Measurements from ENCODE around the gene ATP6V1E1.
"Not testable (repeated sequence)": the region's sequence is repeated elsewhere in the genome, so short reads cannot be mapped to it uniquely, and the experiment has no call there.

ATP6V1E1 gene

DNA sequence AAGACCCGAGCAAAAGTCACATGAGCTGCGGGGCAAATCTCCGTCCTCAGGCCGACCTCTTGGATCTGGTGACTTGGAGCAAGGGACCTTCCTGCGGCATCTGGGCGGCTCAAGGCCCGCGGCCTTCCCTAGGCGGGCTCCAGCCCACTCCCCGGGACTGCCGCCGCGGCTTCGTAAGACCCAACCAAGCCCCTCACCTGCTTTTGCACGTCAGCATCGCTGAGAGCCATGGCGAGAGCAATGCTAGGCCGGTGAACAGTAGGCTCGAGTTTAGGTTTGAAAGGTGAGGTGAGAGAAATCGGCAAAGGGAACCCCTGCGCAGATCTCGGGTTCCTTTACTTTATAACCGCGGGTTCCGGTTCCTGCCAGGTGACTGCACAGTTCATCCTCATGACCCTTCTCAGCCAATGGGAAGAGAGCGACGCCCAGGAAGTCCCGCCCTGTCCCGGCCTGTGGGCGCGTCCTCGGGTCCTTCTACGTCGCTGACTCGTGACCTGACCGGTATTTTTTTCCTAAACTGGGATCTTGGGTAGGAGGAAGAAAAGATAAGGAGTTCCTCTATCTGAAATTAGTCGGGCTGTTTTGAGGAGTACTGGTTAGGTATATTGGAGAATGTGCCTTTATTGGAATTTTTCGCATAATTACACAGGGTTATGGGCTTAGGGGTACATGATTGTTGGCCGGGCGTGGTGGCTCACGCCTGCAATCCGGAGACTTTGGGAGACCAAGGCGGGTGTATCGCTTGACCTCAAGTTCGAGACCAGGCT lies at the start of gene ATP6V1E1:
Gene ATP6V1E1, minus strand, starts transcription at position 344 of the 767 bp plus-strand sequence. Its CDS starts 114 bp downstream, at position 230.
- DNase-seq (ENCODE audit: low read depth), result peak; percentile 95

DNA sequence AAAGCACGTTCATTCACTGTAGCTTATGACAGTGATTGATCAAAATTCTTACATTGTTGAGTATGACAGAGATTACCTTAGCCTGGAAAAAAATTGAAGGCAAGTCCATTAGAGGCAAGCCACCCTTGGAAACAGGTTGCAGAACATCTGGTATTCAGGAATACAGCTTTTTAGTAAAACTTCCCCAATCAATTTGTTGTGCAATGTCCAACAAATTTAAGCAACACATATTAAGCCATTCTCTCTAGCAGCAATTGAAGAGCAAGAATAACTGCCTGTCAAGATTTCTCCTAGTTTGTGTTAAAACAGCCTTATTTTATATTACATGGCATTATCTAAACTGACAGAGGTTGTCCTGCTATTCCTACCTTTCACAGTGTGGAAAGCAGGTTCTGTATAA lies 47.0 kb upstream of the ATP6V1E1 start:
- DNase-seq (ENCODE audit: low read depth), result no peak

DNA sequence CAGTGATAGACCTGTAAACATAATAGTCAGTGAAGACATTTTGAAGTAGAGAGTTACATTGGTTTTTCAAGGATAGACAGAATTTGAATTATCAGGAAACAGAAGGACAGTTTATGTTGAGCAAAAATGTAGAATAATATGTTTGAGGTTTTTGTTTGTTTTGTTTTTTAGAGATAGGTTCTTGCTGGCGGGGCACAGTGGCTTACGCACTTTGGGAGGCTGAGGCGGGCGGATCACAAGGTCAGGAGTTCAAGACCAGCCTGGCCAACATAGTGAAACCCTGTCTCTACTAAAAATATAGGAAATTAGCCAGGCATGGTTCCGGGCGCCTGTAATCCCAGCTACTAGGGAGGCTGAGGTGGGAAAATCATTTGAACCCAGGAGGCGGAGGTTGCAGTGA lies 45.6 kb upstream of the ATP6V1E1 start:
- DNase-seq (ENCODE audit: low read depth), result no peak

DNA sequence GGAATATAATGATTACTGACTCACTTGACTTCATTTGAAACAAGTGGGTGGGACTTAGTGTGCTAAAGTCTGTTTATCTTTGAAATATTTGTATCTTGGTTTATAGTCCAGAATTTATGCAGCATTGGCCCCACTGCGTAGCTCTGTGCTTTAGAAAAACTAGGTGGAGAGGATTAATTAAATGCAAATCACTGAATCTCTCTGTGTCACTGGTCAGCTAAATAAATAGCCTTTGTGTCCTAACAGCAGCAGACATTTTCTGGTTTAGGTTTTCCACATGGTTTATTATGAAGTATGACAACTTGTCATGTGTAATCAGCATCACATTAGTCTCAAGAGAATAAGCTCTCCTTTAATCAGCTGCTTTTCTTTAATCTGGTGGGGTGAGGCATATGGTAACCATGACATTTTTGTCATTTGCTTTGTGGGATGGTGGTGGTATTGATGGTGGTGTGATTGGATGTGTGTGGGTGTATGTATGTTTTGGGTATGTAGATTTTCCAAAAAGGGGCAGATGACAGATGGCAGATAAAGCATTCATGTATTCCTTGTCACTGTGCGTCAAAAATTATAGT lies 44.0 kb upstream of the ATP6V1E1 start:
- DNase-seq (ENCODE audit: low read depth), result no peak

DNA sequence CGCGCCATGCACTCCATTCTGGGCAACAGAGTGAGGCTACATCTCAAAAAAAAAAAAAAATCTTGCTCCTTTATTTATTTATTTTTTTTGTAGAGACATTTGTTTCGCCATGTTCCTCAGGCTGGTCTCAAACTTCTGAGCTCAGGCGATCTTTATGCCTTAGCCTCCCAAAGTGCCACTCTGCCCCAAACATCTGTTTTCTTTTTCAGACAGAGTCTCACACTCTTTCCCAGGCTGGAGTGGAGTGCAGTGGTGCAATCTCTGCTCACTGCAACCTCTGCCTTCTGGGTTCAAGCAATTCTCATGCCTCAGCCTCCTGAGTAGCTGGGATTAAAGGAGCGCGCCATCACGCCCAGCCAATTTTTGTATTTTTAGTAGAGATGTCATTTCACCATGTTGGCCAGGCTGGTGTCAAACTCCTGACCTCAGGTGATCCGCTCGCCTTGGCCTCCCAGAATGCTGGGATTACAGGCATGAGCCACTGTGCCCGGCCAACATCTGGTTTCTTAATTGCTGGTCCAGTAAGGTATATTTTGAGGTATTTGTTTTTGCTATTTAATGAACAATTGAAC lies 43.1 kb upstream of the ATP6V1E1 start:
- not testable (repeated sequence) for DNase-seq (ENCODE audit: low read depth)

DNA sequence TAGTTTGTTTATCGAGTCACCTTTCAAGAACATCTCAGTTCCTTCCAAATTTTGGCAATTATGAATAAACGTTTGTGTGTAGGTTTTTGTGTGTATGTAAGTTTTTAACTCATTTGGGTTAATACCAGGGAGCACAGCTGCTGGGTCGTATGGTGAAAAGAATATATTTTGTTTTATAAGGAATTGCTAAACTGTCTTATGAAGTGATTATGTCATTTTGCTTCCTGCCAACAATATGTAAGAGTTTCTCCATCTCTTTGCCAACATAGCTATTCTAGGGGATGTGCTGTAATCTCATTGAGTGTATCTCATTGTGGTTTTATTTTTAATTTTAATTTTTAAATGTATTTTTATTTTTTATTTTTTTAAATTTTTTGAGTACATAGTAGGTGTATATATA lies 37.3 kb upstream of the ATP6V1E1 start:
- DNase-seq (ENCODE audit: low read depth), result no peak

DNA sequence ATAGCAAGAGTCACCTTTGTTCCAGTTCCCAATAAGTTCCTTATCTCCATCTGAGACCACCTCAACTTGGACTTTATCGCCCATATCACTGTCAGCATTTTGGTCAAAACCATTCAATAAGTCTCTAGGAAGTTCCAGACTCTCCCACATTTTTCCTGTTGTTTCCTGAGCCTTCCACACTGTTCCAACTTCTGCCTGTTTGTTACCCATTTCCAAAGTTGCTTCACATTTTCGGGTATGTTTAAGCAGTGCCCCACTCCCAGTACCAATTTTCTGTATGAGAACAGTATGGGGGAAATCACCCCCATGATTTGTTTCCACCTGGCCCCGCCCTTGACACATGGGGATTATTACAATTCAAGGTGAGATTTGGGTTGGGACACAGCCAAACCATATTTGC lies 36.7 kb upstream of the ATP6V1E1 start:
- no peak for DNase-seq (ENCODE audit: low read depth)

DNA sequence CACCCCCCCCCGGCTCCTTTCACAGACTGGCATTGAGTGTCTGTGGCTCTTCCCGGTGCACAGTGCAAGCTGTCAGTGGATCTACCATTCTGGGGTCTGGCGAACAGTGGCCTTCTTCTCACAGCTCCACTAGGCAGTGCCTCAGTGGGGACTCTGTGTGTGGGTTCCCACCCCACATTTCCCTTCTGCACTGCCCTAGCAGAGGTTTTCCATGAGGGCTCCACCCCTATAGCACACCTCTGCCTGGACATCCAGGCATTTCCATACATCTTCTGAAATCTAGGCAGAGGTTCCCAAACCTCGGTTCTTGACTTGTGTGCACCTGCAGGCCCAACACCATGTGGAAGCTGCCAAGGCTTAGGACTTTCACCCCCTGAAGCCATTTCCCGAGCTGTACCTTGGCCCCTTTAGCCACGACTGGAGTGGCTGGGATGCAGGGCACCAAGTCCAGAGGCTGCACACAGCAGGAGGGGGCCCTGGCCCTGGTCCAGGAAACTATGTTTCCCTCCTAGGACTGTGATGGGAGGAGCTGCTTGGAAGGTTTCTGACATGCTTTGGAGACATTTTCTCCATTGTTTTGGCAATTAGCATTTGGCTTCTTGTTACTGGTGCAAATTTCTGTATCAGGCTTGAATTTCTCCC lies 36.0 kb upstream of the ATP6V1E1 start:
- no peak for DNase-seq (ENCODE audit: low read depth)

DNA sequence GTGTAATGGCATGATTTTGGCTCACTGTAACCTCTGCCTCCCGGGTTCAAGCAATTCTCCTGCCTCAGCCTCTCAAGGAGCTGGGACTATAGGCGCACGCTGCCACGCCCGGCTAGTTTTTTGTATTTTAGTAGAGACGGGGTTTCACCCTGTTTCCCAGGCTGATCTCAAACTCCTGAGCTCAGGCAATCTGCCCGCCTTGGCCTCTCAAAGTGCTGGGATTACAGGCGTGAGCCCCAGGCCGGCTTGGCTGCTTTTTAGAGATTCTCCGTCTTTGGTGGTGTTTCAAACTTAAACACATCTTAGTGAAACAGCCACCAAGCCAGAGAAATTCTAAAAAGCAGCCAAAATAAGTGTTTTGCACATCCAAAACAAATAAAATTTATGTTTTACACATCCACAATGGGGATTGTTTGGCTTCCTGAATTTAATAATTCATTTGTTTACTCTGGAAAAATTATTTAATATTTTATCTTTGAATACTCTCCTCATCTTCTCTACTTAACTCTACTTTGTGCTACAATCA lies 28.4 kb upstream of the ATP6V1E1 start:
- no peak for DNase-seq (ENCODE audit: low read depth)

DNA sequence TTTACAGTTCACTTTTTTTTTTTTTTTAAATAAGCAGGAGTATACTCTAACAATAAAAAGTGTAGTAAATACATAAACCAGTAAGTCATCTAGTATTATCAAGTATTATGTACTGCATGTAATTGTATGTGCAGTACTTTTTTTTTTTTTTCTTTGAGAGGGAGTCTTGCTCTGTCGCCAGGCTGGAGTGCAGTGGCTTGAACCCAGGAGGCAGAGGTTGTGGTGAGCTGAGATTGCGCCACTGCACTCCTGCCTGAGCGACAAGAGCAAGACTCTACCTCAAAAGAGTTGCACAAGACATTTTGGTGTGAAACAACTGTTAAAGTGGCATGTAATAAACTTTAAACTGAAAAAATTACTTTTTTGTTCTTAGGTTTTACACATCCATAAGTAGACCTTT lies 26.7 kb upstream of the ATP6V1E1 start:
- no peak for DNase-seq (ENCODE audit: low read depth)

DNA sequence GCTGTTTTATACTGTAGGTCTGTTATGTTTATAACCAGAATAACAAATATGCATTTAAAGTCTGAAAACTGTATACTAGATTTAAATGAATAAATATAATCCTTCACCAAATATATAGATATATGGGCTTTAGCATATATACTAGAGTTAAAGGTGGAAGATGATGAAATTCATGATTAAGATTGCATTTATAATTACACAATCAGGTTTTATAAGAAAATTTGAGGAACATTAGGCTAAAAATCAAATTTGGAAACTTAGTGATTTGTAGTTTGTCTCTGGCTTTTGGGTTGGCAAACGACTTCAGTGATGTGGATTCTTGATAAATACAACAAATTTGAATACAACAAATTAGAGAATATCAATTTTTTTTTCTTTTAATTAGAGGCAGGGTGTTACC lies 20.0 kb upstream of the ATP6V1E1 start:
- DNase-seq (ENCODE audit: low read depth), result no peak

DNA sequence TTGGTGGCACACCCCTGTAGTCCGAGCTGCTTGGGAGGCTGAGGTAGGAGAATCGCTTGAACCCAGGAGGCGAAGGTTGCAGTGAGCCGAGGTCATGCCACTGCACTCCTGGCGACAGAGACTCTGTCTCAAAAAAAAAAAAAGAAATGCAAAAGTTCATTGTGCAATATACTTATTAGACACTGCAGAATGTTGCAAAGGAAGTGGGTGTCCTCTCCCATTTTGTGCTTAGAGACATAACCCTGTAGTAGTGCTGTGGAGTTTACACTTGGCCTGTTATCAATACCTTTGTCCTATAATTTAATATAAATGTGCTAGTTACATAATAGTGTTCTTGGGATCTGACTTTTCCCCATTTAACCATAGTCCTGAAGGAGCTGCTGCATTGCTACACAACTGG lies 19.4 kb upstream of the ATP6V1E1 start:
- DNase-seq (ENCODE audit: low read depth), result no peak

DNA sequence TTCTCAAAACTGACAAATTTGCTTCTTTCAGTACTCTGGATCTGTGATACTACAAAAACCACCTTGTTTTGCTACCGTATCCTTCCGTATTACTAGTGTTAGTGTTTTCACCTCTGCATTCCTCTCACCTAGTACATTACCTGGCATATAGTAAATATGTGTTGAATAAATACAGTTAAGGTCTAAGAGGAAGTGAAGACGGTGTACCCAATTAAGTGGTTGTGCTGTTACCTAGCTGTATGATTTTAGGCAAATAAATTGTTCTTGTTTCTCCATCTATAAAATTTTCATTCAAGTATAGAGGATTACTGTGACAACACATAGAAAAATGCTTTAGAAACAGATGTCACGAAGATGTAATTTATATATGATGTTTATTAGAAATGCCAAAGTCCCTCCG lies 18.9 kb upstream of the ATP6V1E1 start:
- no peak for DNase-seq (ENCODE audit: low read depth)

DNA sequence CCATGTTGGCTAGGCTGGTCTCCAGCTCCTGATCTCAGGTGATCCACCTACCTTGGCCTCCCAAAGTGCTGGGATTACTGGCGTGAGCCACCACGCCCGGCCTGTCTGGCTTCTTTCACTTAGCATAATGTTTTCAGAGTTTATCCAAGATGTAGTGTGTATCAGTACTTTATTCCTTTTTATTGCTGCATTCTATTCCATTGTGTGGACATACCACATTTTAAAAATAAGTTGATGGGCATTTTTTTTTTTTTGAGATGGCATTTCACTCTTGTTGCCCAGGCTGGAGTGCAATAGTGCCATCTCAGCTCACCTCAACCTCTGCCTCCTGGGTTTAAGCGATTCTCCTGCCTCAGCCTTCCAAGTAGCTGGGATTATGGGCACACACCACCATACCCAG lies 13.8 kb upstream of the ATP6V1E1 start:
- not testable (repeated sequence) for DNase-seq (ENCODE audit: low read depth)

DNA sequence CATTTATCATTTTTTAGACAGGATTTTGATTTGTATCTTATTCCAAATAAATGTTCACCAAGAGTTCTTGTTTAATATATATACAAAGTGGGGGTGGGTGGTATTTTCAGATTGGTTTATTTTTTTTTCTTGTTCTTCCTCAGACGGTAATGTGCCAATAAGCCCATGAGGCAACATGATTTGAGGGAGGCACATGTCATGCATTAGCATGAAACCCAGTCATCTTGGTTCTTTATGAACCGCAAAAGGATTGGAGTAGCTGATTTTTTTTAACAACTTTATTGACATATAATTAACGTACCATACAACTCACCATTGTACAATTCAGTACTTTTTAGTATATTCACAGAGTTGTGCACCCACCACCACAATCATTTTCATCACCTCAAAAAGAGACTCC lies 12.7 kb upstream of the ATP6V1E1 start:
- DNase-seq (ENCODE audit: low read depth), result no peak

DNA sequence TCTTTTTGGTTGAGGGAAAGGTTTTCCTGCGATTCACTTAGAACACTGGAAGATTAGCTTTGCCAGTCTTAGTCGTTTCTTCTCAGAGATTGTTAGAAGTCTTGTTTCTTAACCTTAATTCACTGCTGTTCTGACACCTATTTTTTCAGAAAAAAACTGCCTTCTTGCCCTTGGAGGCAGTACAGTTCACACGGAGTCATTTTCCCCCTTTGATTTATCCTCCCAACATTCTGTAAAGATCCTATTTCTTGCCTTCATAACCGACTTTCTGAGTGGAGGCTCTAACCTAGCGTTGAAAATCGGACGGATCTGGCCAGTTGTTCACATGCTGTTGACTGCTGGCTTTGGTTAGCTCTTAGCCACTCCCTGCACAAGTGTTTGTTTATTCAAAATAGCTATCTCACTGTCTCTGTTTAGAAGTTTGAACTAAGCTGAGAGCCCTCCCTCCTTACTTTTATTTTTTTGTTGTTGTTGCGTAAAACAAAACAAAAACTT lies 10.7 kb upstream of the ATP6V1E1 start:
- no peak for DNase-seq (ENCODE audit: low read depth)

DNA sequence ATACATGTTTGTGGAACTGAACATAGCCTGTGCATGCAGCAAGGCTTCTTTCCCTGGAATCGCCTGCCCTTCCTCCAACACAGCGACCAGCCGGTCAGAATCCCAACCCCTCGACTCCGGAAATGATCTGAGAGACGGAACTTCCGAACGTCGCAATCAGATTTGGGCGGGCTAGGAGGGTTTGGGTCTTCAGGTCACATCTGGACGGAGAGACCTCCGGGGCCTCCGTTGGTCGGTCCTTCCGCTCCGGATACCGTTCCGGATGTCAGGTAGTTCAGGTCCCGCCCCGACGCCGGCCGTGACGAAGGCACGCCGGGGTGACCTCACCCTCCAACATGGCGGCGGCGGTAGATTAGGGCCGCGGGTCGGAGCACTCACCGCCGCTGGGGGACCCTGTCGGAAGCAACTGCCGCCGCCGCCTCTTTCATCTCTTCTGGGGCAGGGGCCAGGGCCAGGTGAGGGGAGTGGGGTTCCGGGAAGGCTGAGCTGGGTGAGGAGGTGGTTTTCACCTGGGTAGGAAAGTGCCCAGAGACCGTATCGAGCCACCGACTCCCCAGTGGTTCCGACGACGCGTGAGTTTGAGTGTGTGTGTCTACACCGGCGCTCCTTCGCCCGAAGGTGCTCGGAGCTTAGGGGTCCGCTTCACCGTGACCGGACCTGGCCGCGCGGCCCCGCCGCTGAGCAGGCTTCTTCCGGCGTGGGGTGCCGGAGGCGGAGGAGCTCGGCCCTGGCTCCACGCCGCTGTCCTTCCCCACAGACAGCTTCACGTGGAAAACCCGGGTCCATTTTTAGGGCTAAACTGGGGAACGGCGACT lies 10.1 kb upstream of the ATP6V1E1 start, which contains the start of gene BCL2L13:
Gene BCL2L13, plus strand, starts transcription at position 326 of the 815 bp plus-strand sequence. CDS start 16,955 bp downstream, outside the sequence.
- peak; percentile 81 for DNase-seq (ENCODE audit: low read depth)

DNA sequence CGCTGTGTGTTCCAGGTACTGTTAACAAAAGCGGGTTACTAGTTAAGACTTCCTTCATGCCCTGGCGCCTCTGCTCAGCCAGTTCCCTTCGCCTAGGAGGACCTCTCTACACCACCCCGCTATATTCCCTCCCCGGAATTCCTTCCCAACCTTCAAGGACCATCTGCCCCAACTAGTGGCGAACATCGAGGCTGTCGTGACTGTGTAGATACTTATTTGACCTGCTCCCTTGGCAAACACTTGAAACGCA lies 9.6 kb upstream of the ATP6V1E1 start:
- no peak for DNase-seq (ENCODE audit: low read depth)

DNA sequence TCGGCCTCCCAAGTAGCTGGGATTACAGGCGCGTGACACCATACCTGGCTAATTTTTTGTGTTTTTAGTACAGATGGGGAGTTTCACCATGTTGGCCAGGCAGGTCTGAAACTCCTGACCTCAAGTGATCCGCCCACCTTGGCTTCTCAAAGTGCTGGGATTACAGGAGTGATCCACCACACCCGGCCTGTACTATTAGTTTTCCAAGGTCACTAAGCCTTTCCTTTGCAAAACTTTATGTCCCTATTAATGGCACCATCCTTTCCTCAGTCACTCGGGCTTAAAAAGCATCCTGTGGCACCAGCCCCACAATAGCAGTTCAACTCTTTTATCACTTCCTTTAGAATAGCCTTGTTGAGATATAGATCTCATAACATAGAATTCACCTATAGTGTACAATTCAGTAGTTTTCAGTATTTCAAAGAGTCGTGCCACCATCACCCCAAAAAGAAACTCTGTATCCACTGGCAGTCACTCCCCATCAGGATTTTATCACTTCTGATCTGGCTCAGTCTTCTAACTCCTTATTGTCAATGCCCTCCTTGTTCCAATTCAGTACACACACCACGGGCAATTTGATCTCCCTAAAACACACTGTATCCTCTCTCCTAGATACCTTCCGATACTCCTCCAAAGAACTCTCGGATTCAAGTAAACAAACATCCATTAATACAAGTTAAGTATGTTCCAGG lies 9.1 kb upstream of the ATP6V1E1 start:
- DNase-seq (ENCODE audit: low read depth), result no peak

DNA sequence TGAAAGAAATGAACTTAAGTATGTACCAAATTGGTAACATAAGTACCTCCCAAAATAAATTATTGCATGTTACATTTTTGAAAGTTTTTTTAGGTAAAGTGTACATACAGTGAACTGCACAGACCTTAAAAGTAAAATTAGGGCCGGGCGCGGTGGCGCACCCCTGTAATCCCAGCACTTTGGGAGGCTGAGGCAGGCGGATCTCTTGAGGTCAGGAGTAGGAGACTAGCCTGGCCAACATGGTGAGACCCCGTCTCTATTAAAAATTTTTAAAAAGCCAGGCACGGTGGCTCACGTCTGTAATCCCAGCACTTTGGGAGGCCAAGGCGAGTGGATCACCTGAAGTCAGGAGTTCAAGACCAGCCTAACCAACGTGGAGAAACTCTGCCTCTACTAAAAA lies 8.3 kb upstream of the ATP6V1E1 start:
- not testable (repeated sequence) for DNase-seq (ENCODE audit: low read depth)

DNA sequence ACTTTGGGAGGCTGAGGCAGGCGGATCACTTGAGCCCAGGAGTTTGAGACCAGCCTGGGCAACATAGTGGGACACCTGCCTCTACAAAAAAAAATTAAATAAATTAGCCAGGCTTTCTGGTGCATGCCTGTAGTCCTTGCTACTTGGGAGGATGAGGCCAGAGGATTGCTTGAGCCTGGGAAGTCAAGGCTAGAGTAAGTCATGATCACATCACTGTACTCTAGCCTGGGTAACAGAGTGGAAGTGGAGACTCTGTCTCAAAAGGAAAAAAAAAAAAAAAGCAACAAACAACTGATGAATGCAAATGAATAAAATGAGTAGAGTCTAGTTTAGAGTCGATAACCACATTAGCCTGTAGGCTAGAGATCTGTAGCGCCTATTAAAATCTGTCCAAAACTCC lies 6.1 kb upstream of the ATP6V1E1 start:
- no peak for DNase-seq (ENCODE audit: low read depth)
